HAP-1 (cell line): ENCODE results near the gene ZSWIM6.

ENCODE experiments used
- DNase-seq, 2 experiments: peaks; one replicate each; pipeline ENCODE4 v3.0.0-alpha.2; 2016 to 2020; ENCODE audit warnings: low spot score in 2 of 2
- H3K27me3 ChIP-seq: fragments of 250-450 bp; sonication (Bioruptor Pico); 2 replicates; pipeline ENCODE4 v1.5.1; 2020; ENCODE audit warnings: low read depth, mild to moderate bottlenecking, moderate library complexity
- H3K36me3 ChIP-seq: fragments of 250-450 bp; sonication (Bioruptor Pico); replicated peaks from 2 replicates; pipeline ENCODE4 v1.5.1; 2020; ENCODE audit warnings: mild to moderate bottlenecking
- H3K4me1 ChIP-seq: fragments of 250-450 bp; sonication (Bioruptor Pico); 2 replicates; pipeline ENCODE4 v1.5.1; 2020; ENCODE audit warnings: mild to moderate bottlenecking
- H3K4me3 ChIP-seq: fragments of 250-450 bp; sonication (Bioruptor Pico); 2 replicates; pipeline ENCODE4 v1.5.1; 2020; ENCODE audit warnings: mild to moderate bottlenecking, moderate library complexity
- H3K9me3 ChIP-seq: fragments of 250-450 bp; sonication (Bioruptor Pico); 2 replicates; pipeline ENCODE4 v1.5.1; 2020; ENCODE audit warnings: mild to moderate bottlenecking, moderate library complexity
- in situ Hi-C: fragments of 300-500 bp; cut with MboI; formaldehyde crosslinking; loops from 3 replicates; pipeline ENCODE4 v1.14.3; 2020; ENCODE audit warnings: low sequenced_read_pairs, inconsistent platforms, mixed read lengths

ZSWIM6 gene

DNA sequence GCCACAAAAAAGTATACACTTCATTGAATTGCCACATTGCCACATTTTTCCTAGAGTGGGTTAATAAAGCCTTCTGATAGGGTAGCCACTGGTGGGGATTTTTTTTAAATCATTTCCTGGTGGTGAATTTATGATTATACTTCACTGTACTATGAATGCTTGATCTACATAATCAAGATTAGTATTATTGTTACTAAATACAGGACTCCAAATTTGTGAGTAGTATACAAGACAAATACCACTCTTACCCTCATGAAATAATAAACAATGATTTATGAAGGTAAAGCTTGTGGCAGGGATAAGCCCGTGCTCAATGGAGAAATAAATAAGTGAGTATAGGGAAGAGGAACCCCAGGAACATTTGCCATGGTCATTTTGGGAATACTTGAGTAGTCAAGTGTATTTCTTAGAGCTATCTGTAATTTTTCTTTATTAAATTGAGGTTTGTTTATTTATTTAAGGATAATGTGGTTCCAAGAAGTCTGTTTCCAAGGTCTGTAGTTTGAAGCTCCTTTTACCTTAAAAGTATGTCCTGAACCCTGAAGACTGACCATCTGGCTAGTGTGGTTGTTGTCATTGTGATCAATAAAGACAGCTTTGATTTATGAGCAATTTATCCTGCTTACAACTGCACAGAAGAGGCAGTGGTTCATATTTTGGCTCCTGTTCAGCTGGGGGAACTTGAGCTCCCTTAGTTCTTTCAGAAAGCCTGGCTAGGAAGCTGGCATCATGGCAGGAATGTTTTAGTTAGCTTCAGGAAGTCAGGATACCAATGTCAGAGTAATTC, 118.6 kb downstream of the ZSWIM6 start:
- no peak for DNase-seq
- in situ Hi-C loops = no loop called here

DNA sequence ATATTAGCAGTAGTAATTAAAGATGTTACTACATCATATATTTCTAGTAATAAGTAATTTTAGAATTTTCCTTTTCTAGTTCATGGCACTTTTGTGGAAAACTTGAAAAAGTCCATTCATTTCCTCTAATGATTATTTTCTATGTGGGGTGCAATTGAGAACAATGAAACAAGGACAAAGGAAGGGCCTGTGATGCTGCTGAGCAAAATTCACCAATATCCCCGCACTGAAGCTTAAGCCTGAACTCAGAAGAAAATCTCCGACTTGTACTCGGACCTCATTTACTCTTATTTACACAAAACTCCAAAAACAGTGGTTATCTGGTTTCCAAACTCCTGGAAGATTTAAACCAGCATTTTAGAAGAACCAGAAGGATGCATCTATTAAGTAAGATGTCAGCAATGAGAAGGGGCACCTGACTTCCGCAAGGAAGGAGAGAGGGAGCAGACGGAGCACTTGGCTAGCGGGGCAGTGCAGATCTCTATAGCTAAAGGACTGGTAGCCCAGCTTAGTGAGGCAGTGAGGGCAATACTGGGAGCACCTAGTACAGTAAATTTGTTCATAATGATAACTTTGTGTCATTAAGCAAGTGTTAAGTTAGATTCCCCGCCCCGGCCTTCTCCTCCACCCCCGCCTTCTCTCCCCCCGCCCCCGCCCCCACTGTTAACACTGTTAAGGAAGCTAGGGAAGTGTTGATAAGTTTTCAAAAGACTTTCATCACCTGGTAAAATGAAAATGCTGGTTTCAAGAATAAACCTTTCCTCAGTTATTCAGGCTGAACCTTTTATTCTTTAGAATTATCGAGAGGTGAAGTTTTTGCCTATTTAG, 123.3 kb downstream of the ZSWIM6 start:
- Histone ChIP-seq H3K27me3 (no peaks in the 10 kb centered on the region), H3K9me3 (no peaks in the 10 kb centered on the region), H3K4me3 (no peak overlapping the region), H3K36me3 (no peaks in the 10 kb centered on the region), H3K4me1 (no peaks in the 10 kb centered on the region)
- in situ Hi-C loops = no loop called here
- no peak for DNase-seq

More for the DNA sequence above, 118.6 kb downstream of the ZSWIM6 start:
- Histone ChIP-seq H3K36me3 (no peaks in the 10 kb centered on the region), H3K4me1 (no peaks in the 10 kb centered on the region), H3K27me3 (no peaks in the 10 kb centered on the region), H3K9me3 (no peaks in the 10 kb centered on the region), H3K4me3 (no peak overlapping the region)

DNA sequence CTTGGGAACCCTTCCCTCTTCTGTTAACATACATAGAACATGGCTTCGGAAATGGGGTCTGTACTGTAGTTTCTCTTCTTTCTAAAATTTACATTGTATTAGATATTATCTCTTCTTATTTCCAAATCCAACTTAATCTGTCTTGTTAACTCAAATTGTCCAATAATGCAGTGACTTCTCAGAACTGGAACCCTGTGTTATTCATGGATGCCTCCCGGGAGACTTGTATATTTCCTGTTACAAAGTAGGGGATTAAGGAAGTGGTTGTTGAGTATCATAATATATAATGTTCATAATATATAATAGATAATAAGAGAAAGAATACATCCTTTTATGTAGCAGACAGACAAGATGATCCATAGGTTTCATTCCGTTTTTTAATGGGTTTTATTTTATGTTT, 128.4 kb downstream of the ZSWIM6 start:
- Histone ChIP-seq H3K4me1 (no peaks in the 10 kb centered on the region), H3K27me3 (no peaks in the 10 kb centered on the region), H3K9me3 (no peaks in the 10 kb centered on the region), H3K36me3 (no peaks in the 10 kb centered on the region), H3K4me3 (no peak overlapping the region)
- no peak for DNase-seq
- in situ Hi-C loops = no loop called here

DNA sequence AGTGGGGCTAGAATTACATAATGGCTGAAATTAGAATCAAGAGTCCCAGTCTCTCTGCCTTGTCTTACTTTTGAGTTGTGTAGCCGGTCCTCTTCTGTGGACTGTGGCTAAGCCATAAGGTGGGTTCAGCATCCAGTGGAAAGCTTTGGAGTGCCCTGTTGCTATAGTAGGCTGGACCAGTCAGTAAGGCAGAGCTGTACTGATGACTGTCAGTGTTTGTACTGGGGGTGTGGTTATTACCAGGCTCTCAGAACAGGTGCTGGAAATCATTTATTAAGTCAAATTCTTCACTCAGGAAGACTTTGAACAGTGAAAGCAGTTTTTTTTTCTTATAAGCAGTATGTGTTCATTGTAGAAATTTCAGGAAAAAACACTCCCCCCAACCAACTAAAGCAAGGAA, 129.4 kb downstream of the ZSWIM6 start:
- Histone ChIP-seq H3K36me3 (no peaks in the 10 kb centered on the region), H3K4me1 (no peaks in the 10 kb centered on the region), H3K27me3 (no peaks in the 10 kb centered on the region), H3K4me3 (no peak overlapping the region), H3K9me3 (no peaks in the 10 kb centered on the region)
- in situ Hi-C loops = no loop called here
- DNase-seq = no peak

DNA sequence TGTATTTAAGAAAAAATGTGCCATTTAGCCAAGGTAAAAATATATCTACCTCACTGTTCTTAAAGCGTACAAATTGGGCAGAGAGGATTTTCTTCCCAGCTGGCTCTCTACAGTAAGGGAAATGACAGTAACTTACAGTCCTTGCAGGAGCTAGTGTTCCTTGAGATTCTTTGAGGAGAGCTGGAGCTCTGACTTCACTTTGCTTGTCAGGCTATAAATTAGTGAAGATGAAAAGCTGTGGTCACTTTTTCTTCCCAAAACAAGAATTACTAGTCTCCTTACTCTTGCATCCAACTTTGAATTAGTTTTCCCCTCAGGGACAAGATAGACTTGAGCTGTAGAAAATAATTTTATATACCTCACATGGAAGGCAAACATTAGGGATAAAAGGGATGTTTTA, 129.9 kb downstream of the ZSWIM6 start:
- Histone ChIP-seq H3K9me3 (no peaks in the 10 kb centered on the region), H3K27me3 (no peaks in the 10 kb centered on the region), H3K36me3 (no peaks in the 10 kb centered on the region), H3K4me1 (no peaks in the 10 kb centered on the region), H3K4me3 (no peak overlapping the region)
- no peak for DNase-seq
- in situ Hi-C loops = no loop called here

DNA sequence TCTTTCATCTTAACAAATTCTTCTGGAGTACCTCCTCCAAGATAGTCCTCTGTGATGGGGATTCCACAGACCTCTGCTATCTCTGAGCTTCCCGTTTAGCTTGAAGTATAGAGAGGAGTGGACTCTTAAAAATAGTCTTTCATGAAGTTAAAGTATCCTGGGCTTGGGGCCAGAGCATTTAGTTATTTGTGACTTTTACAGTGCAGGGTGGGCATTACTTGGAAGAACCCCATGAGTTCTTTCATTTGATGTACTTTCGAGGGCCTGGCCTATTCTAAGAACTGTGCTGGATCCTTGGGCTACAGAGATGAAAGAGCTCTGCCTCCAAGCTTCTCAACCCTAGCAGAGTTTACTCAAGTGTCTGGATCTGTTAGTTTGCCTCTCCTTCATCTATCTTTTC, 131.5 kb downstream of the ZSWIM6 start:
- in situ Hi-C loops = no loop called here
- no peaks in the 10 kb centered on the region for H3K36me3 ChIP-seq
- H3K27me3 ChIP-seq = no peaks in the 10 kb centered on the region
- no peak for DNase-seq
- H3K4me3 ChIP-seq = no peak overlapping the region
- H3K4me1 ChIP-seq = peaks cover 8% of the 10 kb centered on the region
- no peaks in the 10 kb centered on the region for H3K9me3 ChIP-seq

DNA sequence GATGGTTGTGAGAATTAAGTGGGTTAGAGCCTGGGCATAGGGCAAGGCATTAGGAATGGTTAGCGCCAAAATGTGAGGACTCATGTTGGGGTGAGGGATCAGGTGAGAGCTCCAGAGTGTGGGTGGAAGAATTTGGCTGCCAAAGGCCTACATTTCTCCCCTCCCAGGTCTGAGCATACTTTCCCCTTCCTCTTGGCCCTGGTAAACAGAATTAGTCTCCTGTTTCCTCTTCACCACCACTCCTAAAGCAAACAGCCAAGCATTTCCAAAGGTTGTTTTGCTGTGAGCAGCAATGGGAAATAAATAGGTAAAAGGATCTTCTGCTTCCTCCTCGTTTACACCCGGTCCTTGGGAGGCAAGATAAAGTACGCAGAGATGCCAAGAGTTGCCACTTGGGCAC, 132.5 kb downstream of the ZSWIM6 start:
- peaks cover 8% of the 10 kb centered on the region for H3K4me1 ChIP-seq
- H3K36me3 ChIP-seq = no peaks in the 10 kb centered on the region
- no peaks in the 10 kb centered on the region for H3K9me3 ChIP-seq
- in situ Hi-C loops = no loop called here
- no peak for DNase-seq
- H3K4me3 ChIP-seq = no peak overlapping the region
- H3K27me3 ChIP-seq = no peaks in the 10 kb centered on the region

DNA sequence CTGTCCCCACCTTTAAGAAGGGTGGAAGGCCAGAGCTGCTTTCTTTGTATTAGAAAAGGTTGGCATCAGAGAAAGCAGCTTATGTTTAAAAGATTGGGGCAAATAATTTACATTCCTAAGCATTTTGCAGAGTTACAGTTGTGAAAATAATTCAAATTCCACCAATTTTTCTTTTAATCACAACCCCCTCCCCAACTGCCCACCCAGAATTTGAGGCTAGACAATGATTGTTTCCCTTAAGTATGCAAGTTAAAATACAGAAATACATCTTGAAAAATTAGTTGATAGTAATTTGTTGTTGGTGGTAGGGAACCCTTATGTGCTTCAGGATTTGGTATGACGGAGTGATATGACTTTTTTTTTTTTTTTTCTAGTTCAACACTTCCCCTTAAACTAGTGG, 133.0 kb downstream of the ZSWIM6 start:
- H3K9me3 ChIP-seq = no peaks in the 10 kb centered on the region
- H3K4me1 ChIP-seq = peaks cover 8% of the 10 kb centered on the region
- no peak for DNase-seq
- H3K27me3 ChIP-seq = no peaks in the 10 kb centered on the region
- no peak overlapping the region for H3K4me3 ChIP-seq
- H3K36me3 ChIP-seq = no peaks in the 10 kb centered on the region
- in situ Hi-C loops = no loop called here

DNA sequence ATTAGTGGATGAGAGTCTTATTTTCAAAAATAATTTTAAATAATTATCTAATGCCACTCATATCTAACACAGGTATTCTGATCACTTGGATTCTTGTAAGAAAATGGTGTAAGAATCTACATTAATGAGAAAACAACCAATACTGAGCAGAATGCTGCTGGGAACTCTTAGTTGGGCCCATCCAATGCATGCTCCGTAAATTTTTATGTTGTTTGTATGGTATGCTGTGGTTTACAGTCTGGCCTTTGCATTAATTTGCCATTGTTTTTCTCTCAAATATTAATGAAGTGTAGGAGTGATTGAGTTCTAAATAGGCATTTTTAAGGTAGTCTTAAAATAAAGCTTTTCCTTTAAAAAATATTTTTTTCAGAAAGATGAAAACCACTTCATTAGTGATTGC, 133.4 kb downstream of the ZSWIM6 start:
- Histone ChIP-seq H3K36me3 (no peaks in the 10 kb centered on the region), H3K4me1 (peaks cover 8% of the 10 kb centered on the region), H3K9me3 (no peaks in the 10 kb centered on the region), H3K27me3 (no peaks in the 10 kb centered on the region), H3K4me3 (no peak overlapping the region)
- in situ Hi-C loops = no loop called here
- DNase-seq = no peak

DNA sequence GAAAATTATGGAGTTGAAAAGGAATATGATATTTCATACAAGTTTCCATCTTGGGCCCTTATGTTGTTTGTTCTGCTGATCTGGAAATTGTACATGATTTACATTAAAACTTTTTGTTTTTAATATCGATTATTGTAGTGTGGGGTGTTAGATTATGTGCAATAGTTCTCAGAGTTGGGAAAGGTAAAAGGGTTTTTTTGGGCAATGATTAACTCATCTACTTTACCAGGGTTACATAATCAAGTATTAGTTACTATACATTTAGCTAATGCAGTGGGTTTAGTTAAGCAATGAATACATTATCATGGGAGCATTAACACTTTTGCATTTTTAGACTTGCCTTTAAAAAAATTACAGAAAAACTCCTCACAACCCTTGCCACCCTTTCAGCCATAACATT, 134.0 kb downstream of the ZSWIM6 start:
- Histone ChIP-seq H3K4me3 (no peak overlapping the region), H3K4me1 (peaks cover 8% of the 10 kb centered on the region), H3K36me3 (no peaks in the 10 kb centered on the region), H3K27me3 (no peaks in the 10 kb centered on the region), H3K9me3 (no peaks in the 10 kb centered on the region)
- in situ Hi-C loops = no loop called here
- no peak for DNase-seq

DNA sequence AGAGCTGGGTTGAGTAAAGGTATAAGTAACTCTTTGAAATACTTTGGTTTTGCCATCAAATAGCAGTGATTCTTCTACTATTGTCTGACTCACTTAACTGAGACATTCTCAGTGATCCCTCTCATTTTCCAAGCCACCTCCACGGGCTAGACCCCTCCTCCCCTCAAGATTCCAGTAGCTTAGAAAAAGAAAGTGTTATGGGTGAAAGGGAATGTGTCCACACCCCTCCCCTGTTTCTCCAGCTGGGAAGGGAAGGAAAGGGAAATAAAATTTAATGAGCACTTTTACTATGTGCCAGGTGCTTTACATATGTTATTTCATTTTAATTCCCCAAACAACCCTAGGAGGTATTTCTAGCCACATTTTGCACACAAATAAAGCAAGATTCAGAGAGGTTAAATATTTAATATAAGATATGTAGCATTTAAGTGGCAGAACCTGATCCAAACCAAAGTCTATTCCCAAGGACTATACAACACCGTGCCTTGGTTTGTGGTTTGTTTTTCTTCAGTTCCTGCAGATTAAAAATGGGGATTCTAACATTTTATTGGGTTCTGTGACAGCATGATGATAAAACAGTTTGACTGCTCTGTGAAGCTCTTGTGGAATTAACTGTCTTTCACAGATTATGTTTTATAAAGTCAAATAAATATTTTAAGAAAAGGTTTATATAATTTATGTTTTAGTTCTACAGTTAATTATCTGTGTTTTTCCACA, 135.9 kb downstream of the ZSWIM6 start:
- no peaks in the 10 kb centered on the region for H3K36me3 ChIP-seq
- H3K4me3 ChIP-seq = no peak overlapping the region
- in situ Hi-C loops = no loop called here
- H3K27me3 ChIP-seq = no peaks in the 10 kb centered on the region
- peaks cover 8% of the 10 kb centered on the region for H3K4me1 ChIP-seq
- DNase-seq = peak; percentile 43
- H3K9me3 ChIP-seq = no peaks in the 10 kb centered on the region

DNA sequence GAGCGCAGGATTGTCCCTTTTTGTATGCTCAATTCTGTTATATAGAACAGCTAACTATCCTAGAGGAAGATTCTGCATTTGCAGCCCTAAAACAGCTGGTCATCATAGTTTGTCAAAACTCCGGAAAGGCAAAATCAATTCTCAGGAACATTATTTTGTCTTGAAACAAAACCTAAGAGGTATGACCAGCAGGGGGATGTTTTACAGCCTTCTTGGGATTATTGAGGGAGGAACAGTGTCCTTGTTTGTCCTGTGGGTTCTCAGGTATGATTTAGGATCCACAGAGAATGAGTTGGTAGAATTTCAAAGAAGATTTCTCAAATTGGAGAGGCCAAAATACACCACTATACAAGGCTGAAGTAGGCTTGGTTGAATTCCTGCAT, 136.4 kb downstream of the ZSWIM6 start:
- no peaks in the 10 kb centered on the region for H3K27me3 ChIP-seq
- peaks cover 8% of the 10 kb centered on the region for H3K4me1 ChIP-seq
- H3K9me3 ChIP-seq = no peaks in the 10 kb centered on the region
- H3K4me3 ChIP-seq = no peak overlapping the region
- no peaks in the 10 kb centered on the region for H3K36me3 ChIP-seq
- no peak for DNase-seq
- in situ Hi-C loops = no loop called here

DNA sequence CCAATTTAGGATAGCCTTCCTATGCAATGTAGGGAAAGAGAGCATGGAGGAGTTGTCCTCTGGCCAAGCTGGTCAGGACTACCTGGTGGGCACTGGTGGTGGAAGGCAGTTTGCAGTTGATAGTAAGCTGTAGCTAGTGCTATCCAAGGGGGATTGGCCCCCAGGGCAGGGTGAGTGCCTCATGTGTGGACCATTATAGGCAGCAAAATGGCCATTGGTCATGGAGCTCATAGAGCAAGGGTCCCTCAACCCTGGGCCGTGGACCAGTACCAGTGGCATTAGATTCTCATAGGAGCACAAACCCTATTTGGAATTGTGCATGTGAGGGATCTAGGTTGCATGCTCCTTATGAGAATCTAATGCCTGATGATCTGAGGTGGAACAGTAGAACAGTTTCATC, 139.3 kb downstream of the ZSWIM6 start:
- no peak for DNase-seq
- Histone ChIP-seq H3K9me3 (no peaks in the 10 kb centered on the region), H3K27me3 (no peaks in the 10 kb centered on the region), H3K4me3 (no peak overlapping the region), H3K4me1 (peaks cover 8% of the 10 kb centered on the region), H3K36me3 (no peaks in the 10 kb centered on the region)
- in situ Hi-C loops = no loop called here
